GM18526 (cell line): Measurements from ENCODE around the gene GABARAPL1.

Experiments used
- POLR2A ChIP-seq: IDR thresholded peaks from 3 replicates; pipeline ENCODE4 v1.6.1; 2011; ENCODE audit not compliant: insufficient read length; ENCODE audit errors: extremely low read depth

The GABARAPL1 gene

DNA sequence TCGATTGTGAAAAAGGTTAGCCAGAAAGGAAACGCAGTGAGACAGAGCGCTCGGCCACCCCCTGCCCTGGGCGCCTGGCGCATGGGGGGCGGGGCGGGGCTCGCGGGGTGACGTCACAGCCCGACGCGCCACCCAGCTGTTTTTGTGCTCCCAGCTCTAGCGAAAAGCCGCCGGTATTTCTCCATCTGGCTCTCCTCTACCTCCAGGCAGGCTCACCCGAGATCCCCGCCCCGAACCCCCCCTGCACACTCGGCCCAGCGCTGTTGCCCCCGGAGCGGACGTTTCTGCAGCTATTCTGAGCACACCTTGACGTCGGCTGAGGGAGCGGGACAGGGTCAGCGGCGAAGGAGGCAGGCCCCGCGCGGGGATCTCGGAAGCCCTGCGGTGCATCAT, at the start of gene GABARAPL1:
Gene GABARAPL1 (plus strand): TSS at position 139 of the 393 bp plus-strand sequence. CDS start 253 bp downstream, at position 392.
- no peak for TF ChIP-seq POLR2A

DNA sequence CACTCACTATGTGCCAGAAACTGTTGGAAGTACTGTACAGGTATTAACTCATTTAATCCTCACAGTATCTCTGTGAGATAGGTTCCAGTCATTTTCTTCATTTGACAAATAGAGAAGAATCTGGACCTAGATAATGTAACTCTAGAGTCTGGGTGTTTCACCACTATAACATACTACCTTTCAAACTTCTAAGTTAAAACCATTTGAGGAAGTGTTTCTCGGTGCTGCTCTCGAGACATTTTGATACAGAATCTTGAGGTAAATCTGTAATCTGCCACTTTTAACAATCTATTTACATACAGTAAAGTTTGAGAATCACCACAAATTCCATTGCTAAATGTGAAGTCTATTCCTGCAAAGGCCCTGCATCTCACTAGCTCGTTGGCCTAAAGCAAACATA, 49.6 kb upstream of the GABARAPL1 start:
- TF ChIP-seq POLR2A = no peak

DNA sequence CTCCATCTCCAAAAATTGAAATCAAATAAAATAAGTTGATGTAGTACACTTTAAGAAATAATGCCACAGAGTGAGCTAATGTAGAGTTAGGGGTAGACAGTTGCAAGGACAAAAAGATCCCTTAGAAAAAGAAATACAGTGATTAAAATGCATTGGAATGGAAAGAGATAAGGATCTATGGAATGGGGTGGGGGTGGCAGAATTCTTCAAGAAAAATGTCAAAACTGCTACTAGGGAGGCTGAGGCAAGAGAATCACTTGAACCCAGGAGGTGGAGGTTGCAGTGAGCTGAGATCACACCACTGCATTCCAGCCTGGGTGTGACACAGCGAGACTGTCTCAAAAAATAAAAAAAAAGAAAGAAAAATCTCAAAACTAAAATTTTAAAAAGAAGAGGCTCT, 47.3 kb upstream of the GABARAPL1 start:
- no peak for TF ChIP-seq POLR2A

DNA sequence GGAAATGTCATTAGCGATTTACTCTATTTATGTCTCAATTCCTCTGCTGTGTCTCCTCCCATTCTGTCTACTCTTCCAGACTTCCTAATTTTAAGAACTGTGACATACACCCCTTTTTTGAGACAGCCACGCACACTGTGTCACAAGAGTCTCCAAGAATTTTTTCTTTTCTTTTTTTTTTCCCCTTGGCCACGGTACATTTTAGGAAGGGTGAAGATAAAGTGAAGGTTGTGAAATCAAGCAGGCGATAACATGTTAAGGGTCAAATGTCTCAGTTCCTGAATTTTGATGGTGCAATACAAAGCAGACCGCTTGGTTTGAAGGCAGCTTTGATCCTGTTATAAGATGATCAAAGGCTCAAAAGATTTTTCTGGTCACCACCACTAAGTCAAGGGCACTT, 45.1 kb upstream of the GABARAPL1 start:
- no peak for TF ChIP-seq POLR2A

DNA sequence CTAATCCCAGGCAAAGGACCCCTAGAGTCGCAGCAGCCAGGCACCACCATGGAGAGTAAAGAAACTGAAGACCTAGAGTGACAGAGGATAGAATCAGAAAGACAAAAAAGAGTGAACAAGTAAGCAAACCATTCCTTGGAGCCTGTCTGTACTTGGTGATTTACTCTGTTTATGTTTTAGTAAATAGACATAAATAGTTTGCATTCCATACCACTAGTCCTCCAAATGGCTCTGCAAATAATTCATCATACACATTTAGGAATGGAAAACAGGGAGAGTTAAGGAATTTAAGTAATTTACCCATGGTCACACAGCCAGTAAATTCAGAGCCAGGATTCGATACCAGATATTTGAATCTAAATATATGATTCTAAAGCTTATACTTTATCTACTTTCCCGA, 43.6 kb upstream of the GABARAPL1 start:
- TF ChIP-seq POLR2A = no peak

DNA sequence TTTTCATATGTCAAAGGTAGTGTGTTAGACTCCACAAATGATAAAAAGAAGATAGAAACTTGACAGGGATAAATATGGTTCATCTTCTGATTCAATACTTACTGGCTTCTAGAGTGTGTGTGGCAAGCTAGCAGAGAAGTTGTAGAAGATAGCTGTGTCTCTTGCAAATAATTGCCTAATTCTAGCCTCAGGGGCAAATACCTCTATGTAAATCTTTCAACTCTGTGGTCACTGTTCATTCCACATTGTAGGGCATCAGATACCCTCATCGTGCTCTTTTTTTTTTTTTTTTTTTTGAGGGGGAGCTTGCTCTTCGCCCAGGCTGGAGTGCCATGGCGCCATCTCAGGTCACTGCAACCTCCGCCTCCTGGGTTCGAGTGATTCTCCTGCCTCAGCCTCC, 42.5 kb upstream of the GABARAPL1 start:
- TF ChIP-seq POLR2A = no peak

DNA sequence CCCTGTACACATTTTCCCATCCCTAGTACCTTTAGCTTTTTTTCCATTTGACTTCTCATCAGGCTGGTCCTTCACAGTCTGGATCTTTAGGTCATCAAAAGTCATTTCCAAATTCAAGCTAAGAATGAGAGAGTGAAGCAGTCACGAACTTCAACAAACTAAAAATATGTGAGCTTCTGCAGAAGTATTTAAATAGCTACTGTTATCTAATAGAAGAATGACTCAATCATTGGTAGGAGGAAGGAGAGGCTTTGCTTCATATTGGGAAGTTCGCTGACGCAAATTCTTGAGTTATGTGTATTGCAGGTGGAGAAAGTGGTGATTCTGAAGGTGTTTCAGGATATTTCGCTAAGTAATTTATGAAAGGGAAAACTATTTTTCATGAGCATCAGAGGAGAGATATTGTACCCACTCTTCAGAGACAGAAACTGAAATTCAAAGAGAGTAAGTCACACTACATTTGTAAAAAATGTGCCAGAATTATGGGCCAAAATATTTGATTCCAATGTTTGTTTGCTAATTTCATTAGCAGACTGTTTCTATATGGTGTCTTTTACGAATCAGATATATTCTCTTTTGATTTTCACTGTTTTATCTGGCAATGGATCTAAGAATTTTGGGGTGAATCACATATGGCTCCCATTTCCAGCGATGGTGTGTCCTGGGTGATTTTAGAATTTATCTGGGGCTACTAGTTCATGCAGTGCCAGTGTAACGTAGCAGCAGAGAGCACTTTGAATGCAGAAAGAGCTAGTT, 40.5 kb upstream of the GABARAPL1 start, which contains the start of gene OLR1:
Gene OLR1 (minus strand): TSS at position 160 of the 756 bp plus-strand sequence. CDS start 55 bp downstream, at position 105.
- no peak for TF ChIP-seq POLR2A

DNA sequence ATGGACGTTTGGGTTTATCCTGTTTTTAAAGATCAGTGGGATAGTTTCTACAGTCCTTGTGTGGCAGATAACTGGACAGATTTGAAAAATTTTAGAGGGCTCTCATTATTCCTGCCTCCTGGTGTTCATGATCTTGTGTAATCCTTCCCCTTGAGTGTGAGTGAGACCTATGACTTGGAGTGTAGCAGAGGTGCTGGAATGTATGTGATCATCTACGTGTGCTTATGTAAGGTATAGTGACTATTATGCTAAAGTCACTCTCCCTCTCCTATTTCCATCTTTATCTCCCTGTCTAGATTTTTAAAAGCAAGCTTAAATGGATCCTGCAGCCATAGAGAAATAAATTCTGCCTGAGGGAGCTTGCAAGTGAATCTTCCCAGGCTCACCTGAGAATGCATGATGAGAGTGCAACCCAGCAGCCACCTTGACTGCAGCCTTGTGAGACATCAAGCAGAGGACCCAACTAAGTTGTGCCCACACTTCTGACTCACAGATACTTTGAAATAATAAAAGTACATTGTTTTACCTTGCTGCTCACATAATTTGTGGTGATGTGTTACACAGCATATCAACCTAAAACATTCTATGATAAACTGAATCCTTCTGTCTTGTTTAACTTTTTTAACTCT, 37.6 kb upstream of the GABARAPL1 start:
- TF ChIP-seq POLR2A = no peak

DNA sequence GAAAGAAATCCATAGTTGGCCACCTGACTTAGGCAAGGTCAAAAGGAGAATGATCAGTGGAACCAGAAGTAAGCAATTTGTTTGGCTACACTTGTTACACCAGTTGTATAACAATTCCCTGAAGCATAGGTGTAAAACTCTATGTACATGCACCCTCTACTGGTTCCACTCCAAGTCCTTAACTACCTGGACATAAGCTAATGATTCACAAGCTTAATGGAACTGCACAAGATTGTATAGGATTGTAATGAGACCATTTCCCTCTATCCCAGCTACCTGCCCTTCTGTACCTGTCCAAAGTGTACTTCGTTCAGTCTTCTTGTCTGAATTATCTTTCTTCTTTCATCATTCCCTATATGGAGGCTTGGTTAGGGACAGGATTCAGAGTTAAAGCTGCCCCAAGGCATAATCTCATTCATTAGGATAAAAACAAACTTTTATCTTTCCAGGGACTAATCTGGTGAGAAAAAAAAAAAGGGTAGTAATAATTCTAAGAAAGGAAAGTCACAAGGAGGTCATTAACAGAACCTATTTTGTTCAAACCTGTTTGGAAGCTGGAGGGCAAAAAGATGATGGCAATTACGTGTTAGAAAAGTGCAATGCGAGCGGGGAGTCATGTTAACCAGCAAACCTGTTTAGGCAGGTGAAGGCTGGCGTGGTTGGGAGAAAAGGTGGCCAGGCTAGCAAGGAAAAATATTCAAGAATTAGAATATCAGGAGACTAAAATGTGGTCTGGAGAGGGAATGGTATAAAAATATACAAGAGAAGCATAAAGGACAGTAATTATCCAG, 36.6 kb upstream of the GABARAPL1 start:
- TF ChIP-seq POLR2A = no peak

DNA sequence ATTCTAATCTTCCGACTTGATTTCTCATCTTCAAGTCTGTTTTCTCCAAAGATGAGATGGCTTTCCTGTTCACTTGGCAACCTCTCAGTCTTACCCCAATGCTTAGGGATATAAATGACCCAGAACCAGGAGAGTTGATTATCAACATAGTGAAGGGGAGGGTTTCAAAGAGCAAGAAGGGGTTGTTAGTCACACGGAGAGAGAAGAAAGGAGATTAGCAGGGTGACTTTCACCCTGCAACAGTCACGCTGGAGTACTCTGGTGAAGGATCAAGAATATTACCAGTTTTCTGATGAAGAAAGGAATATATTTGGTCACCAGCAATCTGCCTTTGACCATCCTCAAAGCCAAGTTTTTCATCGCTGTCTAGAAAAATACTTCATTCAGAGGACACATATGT, 33.9 kb upstream of the GABARAPL1 start, which contains the start of gene TMEM52B:
Gene TMEM52B (plus strand): TSS at position 212 of the 400 bp plus-strand sequence. CDS start 543 bp downstream, outside the sequence.
- no peak for TF ChIP-seq POLR2A

DNA sequence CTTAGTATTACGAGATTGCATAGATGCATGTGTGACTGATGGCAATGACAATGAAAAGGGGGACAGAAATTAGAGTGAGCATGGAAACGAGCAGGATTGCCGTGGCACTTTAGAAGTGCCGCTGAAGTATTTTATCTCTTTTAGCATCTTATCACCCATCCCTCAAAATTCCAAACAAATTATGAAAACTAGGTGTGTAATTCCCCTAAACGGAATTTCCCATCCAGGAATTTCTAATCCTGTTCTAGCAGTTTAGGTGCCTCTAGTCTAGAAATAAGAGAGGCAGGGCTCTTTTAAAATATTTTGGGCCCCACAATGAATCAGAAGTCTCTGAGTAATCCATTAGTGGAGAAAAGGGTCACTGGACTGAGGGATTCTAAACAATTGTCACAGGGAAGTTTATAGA, 32.9 kb upstream of the GABARAPL1 start:
- TF ChIP-seq POLR2A = no peak

DNA sequence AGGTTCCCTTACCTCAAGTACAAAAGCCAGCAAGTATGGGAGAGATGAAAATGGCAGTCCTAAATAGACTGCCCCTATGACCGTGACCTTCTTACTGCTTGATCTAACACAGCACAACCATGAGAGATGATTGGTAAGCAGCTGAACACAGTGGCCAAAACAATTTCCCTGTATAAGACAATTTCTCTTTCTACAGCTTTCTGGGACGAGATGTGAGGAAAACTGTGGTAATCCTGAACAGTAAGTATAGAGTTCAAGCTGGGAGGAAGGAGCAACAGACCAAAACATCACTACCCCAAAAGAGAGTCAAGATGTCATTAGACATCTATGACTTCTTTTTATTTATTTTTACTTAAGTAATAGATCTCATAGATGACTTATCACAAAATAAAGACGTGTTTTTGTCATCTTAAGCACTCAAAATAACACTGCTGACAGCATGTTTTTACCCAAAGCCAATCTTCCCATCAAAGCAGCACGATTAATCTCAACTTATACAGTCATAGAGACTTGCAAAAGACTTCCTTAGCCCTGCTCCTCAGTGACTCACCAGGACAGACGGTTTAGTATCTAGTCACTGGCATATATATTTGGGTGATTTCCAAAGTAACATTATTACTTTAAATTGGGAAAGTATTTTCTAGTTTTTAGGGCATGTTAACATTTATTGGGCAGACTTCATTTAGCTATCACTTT, 30.2 kb upstream of the GABARAPL1 start:
- no peak for TF ChIP-seq POLR2A

DNA sequence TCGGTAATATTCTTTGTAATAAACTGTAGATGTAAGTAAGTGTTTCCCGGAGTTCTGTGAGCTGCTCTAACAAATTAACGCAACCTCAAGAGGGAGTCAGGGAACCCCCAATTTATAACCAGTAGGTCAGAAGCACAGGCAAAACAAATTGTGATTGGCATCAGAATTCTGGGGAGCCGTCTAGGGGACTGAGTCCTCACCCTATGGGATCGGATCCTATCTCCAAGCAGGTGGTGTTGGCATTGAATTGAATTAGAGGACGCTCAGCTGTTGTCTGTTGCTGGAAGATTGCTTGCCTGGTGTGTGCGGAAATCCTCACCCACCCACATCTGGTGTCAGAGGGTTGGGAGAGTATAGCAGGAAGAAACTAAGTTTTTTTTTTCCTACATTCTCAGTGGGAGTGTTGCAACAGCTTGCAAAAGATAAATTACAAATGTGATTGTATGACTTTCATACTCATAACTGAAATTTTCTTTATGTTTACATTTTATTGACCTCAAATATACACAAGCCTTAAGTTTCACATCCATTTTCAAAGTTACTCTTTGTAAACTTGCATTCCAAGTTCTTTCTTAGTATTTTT, 28.3 kb upstream of the GABARAPL1 start:
- TF ChIP-seq POLR2A = no peak

DNA sequence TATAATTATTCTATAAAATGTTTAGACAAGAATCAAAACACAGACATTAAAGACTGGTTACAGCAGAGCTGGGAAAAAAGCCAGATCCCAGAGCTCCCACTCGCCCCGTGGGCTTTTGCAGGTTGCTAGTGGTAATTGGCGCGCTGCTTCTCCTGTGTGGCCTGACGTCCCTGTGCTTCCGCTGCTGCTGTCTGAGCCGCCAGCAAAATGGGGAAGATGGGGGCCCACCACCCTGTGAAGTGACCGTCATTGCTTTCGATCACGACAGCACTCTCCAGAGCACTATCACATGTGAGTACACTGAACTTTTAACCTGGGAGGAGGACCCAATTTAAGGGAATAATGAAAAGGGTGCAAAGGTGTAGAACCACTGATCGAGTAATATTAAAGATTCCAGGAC, 26.4 kb upstream of the GABARAPL1 start:
- TF ChIP-seq POLR2A = no peak

DNA sequence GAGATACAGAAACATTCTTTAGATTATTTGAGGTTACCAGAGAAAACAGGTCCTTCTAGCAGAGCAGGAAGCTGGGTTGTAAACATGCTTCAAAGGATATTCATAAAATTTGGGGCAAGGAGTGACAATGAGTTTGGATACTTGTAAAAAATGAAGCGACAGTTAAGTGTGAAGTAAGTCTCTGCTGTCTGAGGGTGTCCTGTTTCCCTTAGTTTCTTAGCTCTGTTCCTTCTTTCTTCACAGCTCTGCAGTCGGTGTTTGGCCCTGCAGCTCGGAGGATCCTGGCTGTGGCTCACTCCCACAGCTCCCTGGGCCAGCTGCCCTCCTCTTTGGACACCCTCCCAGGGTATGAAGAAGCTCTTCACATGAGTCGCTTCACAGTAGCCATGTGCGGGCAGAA, 23.0 kb upstream of the GABARAPL1 start:
- TF ChIP-seq POLR2A = no peak
